Measurements from ENCODE around the gene SLC9A1.

The SLC9A1 gene

DNA sequence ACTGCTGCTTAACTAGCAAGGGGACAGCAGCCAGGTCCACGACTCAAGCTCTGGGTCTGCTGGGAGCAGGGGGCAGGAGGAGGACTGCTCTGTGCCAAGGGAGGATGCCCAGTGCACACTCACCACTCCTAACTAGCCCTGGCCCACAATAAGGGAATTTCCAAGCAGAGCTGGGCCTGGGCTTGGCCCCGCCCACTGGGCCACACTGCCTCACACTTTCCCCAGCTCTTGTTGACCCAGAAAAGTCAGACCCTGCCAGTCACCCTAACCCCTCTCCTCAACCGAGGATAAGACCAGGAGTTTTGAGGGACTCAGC is 18.7 kb downstream of the SLC9A1 start:
- Histone ChIP-seq H3K27ac (ENCODE audit: extremely low read depth, low read depth, low read length) (no peak overlapping the region), H3K9me3 (ENCODE audit: control insufficient read depth, insufficient read depth, low read depth, low read length) (no peaks in the 10 kb centered on the region), H3K4me1 (ENCODE audit: control insufficient read depth, insufficient read depth, low read length) (no peaks in the 10 kb centered on the region), H3K36me3 (ENCODE audit: control insufficient read depth in 2 of 2, insufficient read depth in 1 of 2, low read length in 2 of 2) (peaks cover 0 to 15% of the 10 kb centered on the region in 2 experiments; a peak in 1 of 3 replicates), H3K4me3 (ENCODE audit: low read depth, low read length) (no peak overlapping the region)
- TF ChIP-seq ZNF639 (tag by site-specific recombination; IDR thresholded peaks at IDR 0.05) = no peak
- TF ChIP-seq ZNF292 (tag by site-specific recombination; IDR thresholded peaks at IDR 0.05; ENCODE audit: borderline replicate concordance, low read depth) = no peak
- no peak for TF ChIP-seq ZFP41 (tag by site-specific recombination; IDR thresholded peaks at IDR 0.05; ENCODE audit: borderline replicate concordance)
- TF ChIP-seq ZFP3 (tag by site-specific recombination; IDR thresholded peaks at IDR 0.05; ENCODE audit: low read depth) = no peak
- no peak for TF ChIP-seq ZNF548 (tag by site-specific recombination; IDR thresholded peaks at IDR 0.05)
- no peak for TF ChIP-seq ZNF423 (tag by site-specific recombination; IDR thresholded peaks at IDR 0.05)
- TF ChIP-seq ZNF549 (tag by site-specific recombination; IDR thresholded peaks at IDR 0.05) = no peak
- TF ChIP-seq ZNF473 (tag by site-specific recombination; IDR thresholded peaks at IDR 0.05) = no peak
- TF ChIP-seq ZNF670 (tag by site-specific recombination; IDR thresholded peaks at IDR 0.05; ENCODE audit: low read depth) = no peak
- TF ChIP-seq, protein P1, sequence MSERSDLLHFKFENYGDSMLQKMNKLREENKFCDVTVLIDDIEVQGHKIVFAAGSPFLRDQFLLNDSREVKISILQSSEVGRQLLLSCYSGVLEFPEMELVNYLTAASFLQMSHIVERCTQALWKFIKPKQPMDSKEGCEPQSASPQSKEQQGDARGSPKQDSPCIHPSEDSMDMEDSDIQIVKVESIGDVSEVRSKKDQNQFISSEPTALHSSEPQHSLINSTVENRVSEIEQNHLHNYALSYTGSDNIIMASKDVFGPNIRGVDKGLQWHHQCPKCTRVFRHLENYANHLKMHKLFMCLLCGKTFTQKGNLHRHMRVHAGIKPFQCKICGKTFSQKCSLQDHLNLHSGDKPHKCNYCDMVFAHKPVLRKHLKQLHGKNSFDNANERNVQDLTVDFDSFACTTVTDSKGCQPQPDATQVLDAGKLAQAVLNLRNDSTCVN (tag by site-specific recombination; optimal IDR thresholded peaks at IDR 0.05) = no peak
- POLR2A ChIA-PET = interaction anchor here (0.7 to 0.8 kb wide), 2 partner anchors 19 to 123 kb away, joined by 3 read pairs; partner anchors contain the start of gene SLC9A1
- CTCF ChIA-PET = interaction anchor here (0.8 to 1.0 kb wide), 2 partner anchors 10 to 24 kb away, joined by 3 read pairs; no protein-coding TSS in a partner anchor

GRCh38 chr1:27135541-27136235 is 19.2 kb downstream of the SLC9A1 start:
- peaks cover 0 to 15% of the 10 kb centered on the region in 2 experiments; a peak in 1 of 3 replicates for H3K36me3 ChIP-seq (ENCODE audit: control insufficient read depth in 2 of 2, insufficient read depth in 1 of 2, low read length in 2 of 2)
- CTCF ChIA-PET = interaction anchor here (0.8 to 1.1 kb wide), 3 partner anchors 9 to 1173 kb away, joined by 3 read pairs; no protein-coding TSS in a partner anchor
- H3K9me3 ChIP-seq (ENCODE audit: control insufficient read depth, insufficient read depth, low read depth, low read length) = no peaks in the 10 kb centered on the region
- POLR2A ChIA-PET = interaction anchor here (0.8 kb wide), 1 partner anchor 122 kb away, joined by 3 read pairs; no protein-coding TSS in a partner anchor
- TF ChIP-seq ZNF302 (tag by site-specific recombination; IDR thresholded peaks at IDR 0.05; ENCODE audit: low read depth) (no peak), CTCF (tag by site-specific recombination; IDR thresholded peaks at IDR 0.05) (no peak), ZNF2 (tag by site-specific recombination; IDR thresholded peaks at IDR 0.05) (no peak), ZBTB6 (tag by site-specific recombination; IDR thresholded peaks at IDR 0.05) (no peak), ZNF174 (tag by site-specific recombination; IDR thresholded peaks at IDR 0.05) (no peak)
- TF ChIP-seq, protein P1 (tag by site-specific recombination; optimal IDR thresholded peaks at IDR 0.05) = no peak
- H3K27ac ChIP-seq (ENCODE audit: extremely low read depth, low read depth, low read length) = no peak overlapping the region
- no peaks in the 10 kb centered on the region for H3K4me1 ChIP-seq (ENCODE audit: control insufficient read depth, insufficient read depth, low read length)
- H3K4me3 ChIP-seq (ENCODE audit: low read depth, low read length) = no peak overlapping the region

All from HEK293 (cell line).